Tibial nerve (tissue), 4 donors: ENCODE data around the gene METTL5. TPM values are rescaled to one million over a fixed set of nuclear protein-coding genes. Genes with fewer than 3 reads are reported as not detected.
A peak's percentile ranks its signal among the peaks of the same experiment; 100 is the strongest.
"Not testable (repeated sequence)": the region's sequence is repeated elsewhere in the genome, so short reads cannot be mapped to it uniquely, and the experiment has no call there.

Experiments
- DNase-seq, 2 donors: peaks; one replicate each; pipeline ENCODE4 v3.0.0-alpha.2; 2019; ENCODE audit warnings: low spot score in 2 of 2
- H3K27ac ChIP-seq, 4 donors: fragments of 200-600 bp; sonication (generic) in 3 of 4; one replicate each; pipeline ENCODE4 v1.5.1; 2017 to 2019; ENCODE audit warnings: mild to moderate bottlenecking in 1 of 4
- H3K27me3 ChIP-seq, 2 donors: fragments of 200-600 bp; sonication (generic) in 1 of 2; one replicate each; pipeline versions ENCODE4 v1.5.1 to v1.6.0; 2017 to 2019
- H3K36me3 ChIP-seq, 3 donors: fragments of 200-600 bp; sonication (generic); one replicate each; pipeline ENCODE4 v1.5.1; 2018 to 2019
- H3K4me1 ChIP-seq, 4 donors: fragments of 200-600 bp; sonication (generic) in 3 of 4; one replicate each; pipeline ENCODE4 v1.5.1; 2017 to 2019
- H3K4me3 ChIP-seq, 4 donors: fragments of 200-600 bp; sonication (generic) in 3 of 4; one replicate each; pipeline ENCODE4 v1.5.1; 2017 to 2019; ENCODE audit warnings: mild to moderate bottlenecking in 1 of 4, moderate library complexity in 1 of 4
- H3K9me3 ChIP-seq, 4 donors: fragments of 200-600 bp; sonication (generic) in 3 of 4; one replicate each; pipeline ENCODE4 v1.5.1; 2017 to 2019
- CTCF ChIP-seq, 5 experiments: fragments of 200-600 bp in 3 of 5; fragments of 450-650 bp in 2 of 5; sonication (generic) in 3 of 5; IDR thresholded peaks; one replicate each; pipeline ENCODE4 v1.5.1; 2016 to 2019; ENCODE audit warnings: antibody characterized with exemption in 5 of 5, mild to moderate bottlenecking in 3 of 5, moderate library complexity in 2 of 5
- EP300 ChIP-seq, 2 donors: sonication (generic); formaldehyde crosslinking; IDR thresholded peaks; one replicate each; pipeline ENCODE4 v1.6.1; 2017; ENCODE audit warnings: antibody characterized with exemption in 2 of 2, mild to moderate bottlenecking in 1 of 2
- POLR2A ChIP-seq, 2 donors: fragments of 450-650 bp; IDR thresholded peaks; one replicate each; pipeline ENCODE4 v1.6.1; 2017; ENCODE audit warnings: antibody characterized with exemption in 2 of 2, mild to moderate bottlenecking in 2 of 2, moderate library complexity in 2 of 2
- WGBS, 2 donors: methylation state at CpG; one replicate each; pipeline ENCODE4 v1.1.5; 2018; 5-methylcytosine and 5-hydroxymethylcytosine counted together
- total RNA-seq, 4 donors: library from RNA; depleted of rRNA; stranded (reverse); fragments of >200 nt; gene quantifications; one replicate each; pipeline ENCODE4 v1.1.0, GENCODE V29; 2016

METTL5 gene
- total RNA-seq: 10 to 100 TPM; 41.0 to 83.5 (median 47.2) TPM

GRCh38 chr2:169824373-169825333 lies at the start of gene METTL5:
Gene METTL5 (minus strand): TSS chr2:169824905. CDS start chr2:169824597, 308 bp downstream.
- WGBS, 2 donors: 2 to 3% methylated on average over 52 to 60 of the region's 61 CpGs
- Histone ChIP-seq H3K36me3 (peaks cover 0 to 15% (median 0%) of the 10 kb centered on the region in 3 donors), H3K4me3 (peak within 1 kb of the TSS; percentile 58 to 92 (median 76)), H3K9me3 (no peaks in the 10 kb centered on the region), H3K27ac (peak within 1 kb of the TSS; percentile 27 to 88 (median 82)), H3K27me3 (no peaks in the 10 kb centered on the region), H3K4me1 (peaks cover 0 to 55% (median 26%) of the 10 kb centered on the region in 4 donors)
- peak; percentile 92 to 99 (median 97) for TF ChIP-seq CTCF (IDR thresholded peaks at IDR 0.05)
- peak; percentile 49 to 54 for TF ChIP-seq POLR2A (IDR thresholded peaks at IDR 0.05)
- TF ChIP-seq EP300 (IDR thresholded peaks at IDR 0.05): peak in 1 of 2 donors; percentile 63
- peak; percentile 59 to 68 for DNase-seq

GRCh38 chr2:169871994-169872393 lies 47.3 kb upstream of the METTL5 start:
- Histone ChIP-seq H3K27me3 (no peaks in the 10 kb centered on the region), H3K9me3 (no peaks in the 10 kb centered on the region), H3K4me3 (no peak overlapping the region), H3K4me1 (peaks cover 0 to 5% (median 0%) of the 10 kb centered on the region in 4 donors), H3K36me3 (peaks cover 0 to 18% (median 0%) of the 10 kb centered on the region in 3 donors), H3K27ac (no peak overlapping the region)
- DNase-seq: no peak
- WGBS, 2 donors: 96 to 97% methylated on average over 1 of the region's 1 CpG
- TF ChIP-seq POLR2A (IDR thresholded peaks at IDR 0.05) (no peak), EP300 (IDR thresholded peaks at IDR 0.05) (no peak), CTCF (IDR thresholded peaks at IDR 0.05) (no peak)

- H3K27me3 ChIP-seq, H3K4me3 ChIP-seq, H3K27ac ChIP-seq, H3K4me1 ChIP-seq, DNase-seq, H3K9me3 ChIP-seq: not testable (repeated sequence)
- 87 to 90% methylated on average over 9 of the region's 9 CpGs for WGBS, 2 donors
- peaks cover 0 to 12% (median 0%) of the 10 kb centered on the region in 3 donors for H3K36me3 ChIP-seq
Measured at GRCh38 chr2:169871369-169871768, 46.7 kb upstream of the METTL5 start.

- no peaks in the 10 kb centered on the region for H3K9me3 ChIP-seq
- no peak overlapping the region for H3K4me3 ChIP-seq
Measured at GRCh38 chr2:169868951-169869350, 44.2 kb upstream of the METTL5 start.

GRCh38 chr2:169867579-169867978 lies 42.9 kb upstream of the METTL5 start:
- no peak for TF ChIP-seq EP300 (IDR thresholded peaks at IDR 0.05)
- TF ChIP-seq POLR2A (IDR thresholded peaks at IDR 0.05): no peak
- TF ChIP-seq CTCF (IDR thresholded peaks at IDR 0.05): no peak
- H3K27ac ChIP-seq: no peak overlapping the region

More at GRCh38 chr2:169868951-169869350, 44.2 kb upstream of the METTL5 start:
- no peak for DNase-seq
- Histone ChIP-seq H3K4me1 (peaks cover 0 to 13% (median 2%) of the 10 kb centered on the region in 4 donors), H3K36me3 (no peaks in the 10 kb centered on the region), H3K27ac (no peak overlapping the region), H3K27me3 (no peaks in the 10 kb centered on the region)
- TF ChIP-seq EP300 (IDR thresholded peaks at IDR 0.05): no peak
- no peak for TF ChIP-seq POLR2A (IDR thresholded peaks at IDR 0.05)
- no peak for TF ChIP-seq CTCF (IDR thresholded peaks at IDR 0.05)
- 91 to 92% methylated on average over 7 of the region's 7 CpGs for WGBS, 2 donors

GRCh38 chr2:169866230-169866629 lies 41.5 kb upstream of the METTL5 start:
- H3K9me3 ChIP-seq, DNase-seq, H3K4me3 ChIP-seq, H3K36me3 ChIP-seq, H3K27ac ChIP-seq, H3K27me3 ChIP-seq: not testable (repeated sequence)
- 87% methylated on average over 6 of the region's 6 CpGs for WGBS, 2 donors
- H3K4me1 ChIP-seq: peaks cover 0 to 19% (median 2%) of the 10 kb centered on the region in 4 donors

More at GRCh38 chr2:169867579-169867978, 42.9 kb upstream of the METTL5 start:
- no peaks in the 10 kb centered on the region for H3K9me3 ChIP-seq
- DNase-seq: no peak
- peaks cover 0 to 19% (median 2%) of the 10 kb centered on the region in 4 donors for H3K4me1 ChIP-seq
- no peaks in the 10 kb centered on the region for H3K27me3 ChIP-seq
- no peaks in the 10 kb centered on the region for H3K36me3 ChIP-seq
- no peak overlapping the region for H3K4me3 ChIP-seq
- 87 to 89% methylated on average over 3 of the region's 3 CpGs for WGBS, 2 donors
